Peyer's patch (tissue), 4 donors: Measurements from ENCODE around the gene GTF2F1. TPM values are rescaled to one million over a fixed set of nuclear protein-coding genes. Genes with fewer than 3 reads are reported as not detected.
"Not testable (repeated sequence)": the region's sequence is repeated elsewhere in the genome, so short reads cannot be mapped to it uniquely, and the experiment has no call there.

Experiments
- DNase-seq, 3 donors: peaks; one replicate each; pipeline ENCODE4 v3.0.0-alpha.2; 2017 to 2019
- H3K27ac ChIP-seq, 4 donors: fragments of 200-600 bp; sonication (generic); one replicate each; pipeline ENCODE4 v1.5.1; 2016 to 2019
- H3K27me3 ChIP-seq, 2 donors: fragments of 200-600 bp; sonication (generic); one replicate each; pipeline ENCODE4 v1.5.1; 2019
- H3K36me3 ChIP-seq, 3 donors: fragments of 200-600 bp; sonication (generic); one replicate each; pipeline ENCODE4 v1.5.1; 2016 to 2019
- H3K4me1 ChIP-seq, 4 donors: fragments of 200-600 bp; sonication (generic); one replicate each; pipeline ENCODE4 v1.5.1; 2016 to 2019
- H3K4me3 ChIP-seq, 4 donors: fragments of 200-600 bp; sonication (generic); 1 replicate in 3 of 4; 2 replicates in 1 of 4; pipeline ENCODE4 v1.5.1; 2016 to 2019; ENCODE audit warnings: mild to moderate bottlenecking in 1 of 4
- H3K9me3 ChIP-seq, 4 donors: fragments of 200-600 bp; sonication (generic); one replicate each; pipeline ENCODE4 v1.5.1; 2016 to 2019; ENCODE audit warnings: mild to moderate bottlenecking in 1 of 4
- CTCF ChIP-seq, 6 experiments: fragments of 450-650 bp in 4 of 6; fragments of 200-600 bp in 2 of 6; sonication (generic) in 1 of 6; IDR thresholded peaks; one replicate each; pipeline ENCODE4 v1.5.1; 2017 to 2019; ENCODE audit warnings: antibody characterized with exemption in 6 of 6, mild to moderate bottlenecking in 3 of 6, moderate library complexity in 1 of 6
- POLR2A ChIP-seq, 2 donors: fragments of 450-650 bp; IDR thresholded peaks; one replicate each; pipeline ENCODE4 v1.5.1; 2017; ENCODE audit warnings: antibody characterized with exemption in 2 of 2, mild to moderate bottlenecking in 2 of 2, moderate library complexity in 2 of 2
- total RNA-seq, 4 donors: library from RNA; depleted of rRNA; stranded (reverse); fragments of >200 nt; gene quantifications; one replicate each; pipeline ENCODE4 v1.1.0, GENCODE V29; 2016

Gene GTF2F1
- total RNA-seq, 4 donors from 2014 or later: 36.3 to 97.4 (median 54.0) TPM

DNA sequence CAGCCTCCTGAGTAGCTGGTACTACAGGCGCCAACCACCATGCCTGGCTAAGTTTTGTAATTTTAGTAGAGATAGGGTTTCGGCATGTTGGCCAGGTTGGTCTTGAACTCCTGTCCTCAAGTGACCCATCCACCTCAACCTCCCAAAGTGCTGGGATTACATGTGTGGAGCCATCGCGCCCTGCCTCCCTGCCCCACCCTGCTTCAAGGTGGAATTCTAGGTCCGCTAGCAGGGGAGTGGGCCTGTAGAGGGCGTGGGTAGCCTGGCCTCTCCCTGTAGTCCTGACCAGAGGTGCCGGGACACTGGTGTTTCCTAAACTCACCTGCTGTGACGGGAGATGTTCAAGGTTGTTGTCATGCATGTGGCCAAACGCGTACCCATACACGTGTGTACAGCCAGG lies 40.2 kb upstream of the GTF2F1 start:
- Histone ChIP-seq H3K36me3 (no peaks in the 10 kb centered on the region), H3K27ac (no peak overlapping the region), H3K9me3 (no peaks in the 10 kb centered on the region), H3K4me1 (no peaks in the 10 kb centered on the region), H3K27me3 (no peaks in the 10 kb centered on the region), H3K4me3 (no peak overlapping the region)
- no peak for DNase-seq
- TF ChIP-seq POLR2A (IDR thresholded peaks at IDR 0.05) (no peak), CTCF (IDR thresholded peaks at IDR 0.05) (no peak)

GRCh38 chr19:6431891-6432290 lies 38.9 kb upstream of the GTF2F1 start:
- no peak overlapping the region for H3K4me3 ChIP-seq
- H3K9me3 ChIP-seq: no peaks in the 10 kb centered on the region
- H3K27me3 ChIP-seq: no peaks in the 10 kb centered on the region
- H3K36me3 ChIP-seq: no peaks in the 10 kb centered on the region
- TF ChIP-seq CTCF (IDR thresholded peaks at IDR 0.05): no peak
- TF ChIP-seq POLR2A (IDR thresholded peaks at IDR 0.05): no peak
- no peak overlapping the region for H3K27ac ChIP-seq
- no peak for DNase-seq
- H3K4me1 ChIP-seq: no peaks in the 10 kb centered on the region

DNA sequence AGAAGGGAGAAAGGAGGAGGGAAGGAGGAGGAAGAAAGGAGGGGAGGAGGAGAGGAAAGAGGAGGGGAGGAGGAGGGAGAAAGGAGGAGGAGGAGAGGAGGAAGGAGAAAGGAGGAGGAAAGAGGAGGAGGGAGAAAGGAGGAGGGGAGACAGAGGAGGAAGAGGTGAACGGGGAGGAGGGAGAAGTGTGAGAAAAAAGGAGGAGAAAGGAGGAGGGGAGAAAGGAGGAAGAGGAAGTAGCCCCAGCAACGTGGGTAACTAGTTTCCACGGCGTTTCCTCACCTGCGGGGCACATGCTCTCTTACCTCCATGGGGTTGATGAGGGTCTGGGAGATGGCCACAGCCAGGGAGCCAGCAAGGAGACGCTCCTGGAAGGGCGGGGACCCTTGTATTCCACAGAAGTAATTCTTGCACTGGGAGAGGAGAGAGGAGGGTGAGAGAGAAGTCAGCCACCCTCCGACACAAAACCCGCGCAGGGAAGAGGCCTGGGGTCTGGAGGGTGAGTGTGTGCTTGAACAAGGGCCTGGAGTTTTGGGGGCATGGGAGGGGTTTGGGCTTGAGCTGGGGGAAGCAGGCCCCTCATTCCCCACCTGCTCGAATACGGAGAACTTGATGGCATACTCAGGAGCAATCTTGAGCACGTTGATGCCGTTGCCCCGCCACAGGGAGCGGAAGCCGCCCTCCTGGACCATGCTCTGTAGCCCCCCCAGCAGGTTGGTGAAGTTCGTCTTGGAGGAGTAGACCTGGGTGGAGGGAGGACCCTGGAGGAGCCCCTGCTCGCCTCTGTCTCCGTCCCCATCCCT lies 36.7 kb upstream of the GTF2F1 start:
- DNase-seq: no peak
- no peaks in the 10 kb centered on the region for H3K9me3 ChIP-seq
- no peaks in the 10 kb centered on the region for H3K36me3 ChIP-seq
- TF ChIP-seq CTCF (IDR thresholded peaks at IDR 0.05): no peak
- no peak for TF ChIP-seq POLR2A (IDR thresholded peaks at IDR 0.05)
- H3K4me1 ChIP-seq: peaks cover 0 to 10% (median 2%) of the 10 kb centered on the region in 4 donors
- no peak overlapping the region for H3K4me3 ChIP-seq
- H3K27ac ChIP-seq: no peak overlapping the region
- H3K27me3 ChIP-seq: no peaks in the 10 kb centered on the region

DNA sequence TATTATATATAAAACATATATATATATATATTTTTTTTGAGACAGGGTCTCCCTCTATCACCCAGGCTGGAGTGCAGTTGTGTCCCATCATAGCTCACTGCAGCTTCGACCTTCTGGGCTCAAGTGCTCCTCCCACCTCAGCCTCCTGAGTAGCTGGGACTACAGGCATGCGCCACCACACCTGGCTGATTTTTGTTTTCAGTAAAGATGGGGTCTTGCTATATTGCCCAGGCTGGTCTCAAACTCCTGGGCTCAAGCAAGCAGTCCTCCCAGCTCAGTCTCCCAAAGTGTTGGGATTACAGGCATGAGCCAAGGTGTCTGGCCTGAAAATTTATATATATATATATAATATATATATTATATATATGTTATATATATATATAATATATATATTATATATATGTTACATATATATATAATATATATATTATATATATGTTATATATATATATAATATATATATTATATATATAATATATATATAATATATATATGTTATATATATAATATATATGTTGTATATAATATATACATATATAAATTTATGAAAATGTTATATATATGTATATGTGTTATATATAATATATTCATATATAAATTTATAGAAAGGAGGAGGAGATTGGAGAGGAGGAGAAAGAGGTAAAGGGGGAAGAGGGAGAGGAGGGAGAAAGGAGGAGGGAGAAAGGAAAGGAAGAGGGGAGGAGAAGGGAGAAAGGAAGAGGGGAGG lies 35.9 kb upstream of the GTF2F1 start:
- H3K27ac ChIP-seq, DNase-seq: not testable (repeated sequence)

DNA sequence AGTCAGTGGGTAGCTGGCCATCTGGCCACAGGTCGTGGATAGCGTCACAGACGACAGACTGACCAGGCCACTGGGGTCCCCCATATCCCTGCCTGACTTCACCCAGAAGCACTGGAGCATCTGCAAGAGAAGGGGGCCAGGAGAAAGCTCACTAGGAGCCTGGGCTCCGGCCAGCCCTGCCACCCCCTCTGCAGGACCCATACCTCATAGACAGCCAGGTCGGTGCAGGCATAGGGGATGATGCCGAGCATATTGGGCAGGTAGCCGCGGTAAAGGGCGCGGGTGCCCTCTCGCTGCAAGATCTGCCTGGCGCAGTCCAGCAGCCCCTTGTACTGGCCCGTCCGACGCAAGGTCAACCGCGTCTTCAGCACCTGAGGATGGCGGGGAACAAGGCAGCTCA lies 34.2 kb upstream of the GTF2F1 start:
- no peak overlapping the region for H3K4me3 ChIP-seq
- H3K27ac ChIP-seq: no peak overlapping the region
- H3K4me1 ChIP-seq: peaks cover 0 to 22% (median 9%) of the 10 kb centered on the region in 4 donors
- TF ChIP-seq CTCF (IDR thresholded peaks at IDR 0.05) (no peak), POLR2A (IDR thresholded peaks at IDR 0.05) (no peak)
- no peaks in the 10 kb centered on the region for H3K27me3 ChIP-seq
- H3K9me3 ChIP-seq: no peaks in the 10 kb centered on the region
- H3K36me3 ChIP-seq: no peaks in the 10 kb centered on the region
- no peak for DNase-seq

More for the DNA sequence above, 35.9 kb upstream of the GTF2F1 start:
- not testable (repeated sequence) for H3K36me3 ChIP-seq, H3K4me3 ChIP-seq, H3K27me3 ChIP-seq, H3K9me3 ChIP-seq
- H3K4me1 ChIP-seq: peaks cover 0 to 12% (median 2%) of the 10 kb centered on the region in 4 donors
